Tibial nerve (tissue), 4 donors: ENCODE results near the gene TBC1D22B.

Source experiments
- CTCF ChIP-seq, 5 experiments: fragments of 200-600 bp in 3 of 5; fragments of 450-650 bp in 2 of 5; sonication (generic) in 3 of 5; IDR thresholded peaks; one replicate each; pipeline ENCODE4 v1.5.1; 2016 to 2019; ENCODE audit warnings: antibody characterized with exemption in 5 of 5, mild to moderate bottlenecking in 3 of 5, moderate library complexity in 2 of 5
- EP300 ChIP-seq, 2 donors: sonication (generic); formaldehyde crosslinking; IDR thresholded peaks; one replicate each; pipeline ENCODE4 v1.6.1; 2017; ENCODE audit warnings: antibody characterized with exemption in 2 of 2, mild to moderate bottlenecking in 1 of 2
- POLR2A ChIP-seq, 2 donors: fragments of 450-650 bp; IDR thresholded peaks; one replicate each; pipeline ENCODE4 v1.6.1; 2017; ENCODE audit warnings: antibody characterized with exemption in 2 of 2, mild to moderate bottlenecking in 2 of 2, moderate library complexity in 2 of 2

DNA sequence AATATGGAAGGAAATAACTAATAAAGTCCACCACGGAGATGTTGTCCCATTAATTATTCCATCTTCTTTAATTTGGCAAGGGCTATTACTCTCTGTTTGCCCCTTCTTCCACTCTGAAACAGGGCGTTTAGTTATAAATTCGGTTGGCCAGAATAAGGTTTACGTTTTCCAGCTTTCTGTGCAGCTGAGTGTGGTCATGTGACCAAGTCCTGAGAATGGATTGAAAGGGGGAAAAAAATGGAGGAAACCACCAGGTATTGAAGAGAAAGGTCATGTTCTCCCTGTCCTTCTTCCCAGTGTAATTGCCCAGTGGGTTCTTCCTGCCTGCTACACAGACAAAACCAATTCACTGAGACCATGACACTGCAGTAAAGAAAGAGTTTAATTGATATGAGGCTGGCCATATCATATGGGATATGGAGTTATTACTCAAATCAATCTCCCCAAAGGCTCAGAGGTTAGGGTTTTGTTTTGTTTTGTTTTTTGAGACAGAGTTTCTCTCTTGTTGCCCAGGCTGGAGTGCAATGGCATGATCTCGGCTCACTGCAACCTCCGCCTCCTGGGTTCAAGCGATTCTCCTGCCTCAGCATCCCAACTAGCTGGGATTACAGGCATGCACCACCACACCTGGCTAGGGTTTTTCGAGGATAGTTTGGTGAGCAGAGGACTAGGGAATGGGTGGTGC lies 14.3 kb upstream of the TBC1D22B start:
- TF ChIP-seq POLR2A (IDR thresholded peaks at IDR 0.05) (no peak), CTCF (IDR thresholded peaks at IDR 0.05) (no peak), EP300 (IDR thresholded peaks at IDR 0.05) (no peak)
